HG03558 (cell line): ENCODE data around the gene CXCR1.
"Not testable (repeated sequence)": the region's sequence is repeated elsewhere in the genome, so short reads cannot be mapped to it uniquely, and the experiment has no call there.

Experiments
- ATAC-seq: cut with Tn5 transposase; IDR thresholded peaks from one replicate; pipeline ENCODE4 v1.9.1; 2021; ENCODE audit warnings: moderate number of reproducible peaks; ENCODE audit not compliant: unreplicated experiment; ENCODE audit errors: extremely low read depth

CXCR1 gene

DNA sequence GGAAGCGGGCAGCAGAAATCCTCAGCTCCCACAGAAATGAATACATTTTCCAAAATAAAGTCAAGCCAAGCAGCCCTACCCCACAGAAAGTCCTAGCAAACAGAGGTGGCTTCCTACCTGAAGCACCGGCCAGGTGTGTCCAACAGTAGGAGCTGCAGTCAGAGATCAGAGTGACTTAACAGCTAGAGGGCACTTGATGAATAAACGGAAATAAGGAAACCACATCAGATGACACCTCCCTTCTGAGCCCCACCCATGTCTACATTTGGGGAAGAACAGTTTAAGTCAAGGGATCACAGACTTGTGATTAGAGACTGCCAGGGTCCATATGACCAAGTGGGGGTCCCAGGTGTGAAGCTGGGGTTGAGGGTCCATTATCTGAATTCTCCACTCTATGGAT is at the start of gene CXCR1:
Gene CXCR1 (minus strand): TSS at position 172 of the 400 bp plus-strand sequence. CDS start 1,751 bp downstream, outside the sequence.
- no peak for ATAC-seq

DNA sequence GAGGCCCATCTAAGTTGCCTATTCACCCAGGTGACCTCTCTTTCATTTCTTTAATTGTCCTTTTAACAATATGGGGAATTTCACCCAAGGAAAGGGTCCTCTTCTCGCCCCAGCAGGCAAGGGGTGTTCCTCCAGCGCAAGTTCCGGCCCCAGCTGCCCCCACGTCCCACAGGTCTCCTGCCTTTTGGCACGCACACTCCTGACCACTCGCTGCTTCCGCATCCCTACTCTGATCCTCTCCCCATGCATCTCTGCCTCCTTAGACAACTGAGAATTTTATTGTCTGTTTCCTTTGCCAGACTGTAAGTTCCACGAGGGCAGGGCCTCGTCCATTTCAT is 49.5 kb upstream of the CXCR1 start:
- ATAC-seq = no peak

DNA sequence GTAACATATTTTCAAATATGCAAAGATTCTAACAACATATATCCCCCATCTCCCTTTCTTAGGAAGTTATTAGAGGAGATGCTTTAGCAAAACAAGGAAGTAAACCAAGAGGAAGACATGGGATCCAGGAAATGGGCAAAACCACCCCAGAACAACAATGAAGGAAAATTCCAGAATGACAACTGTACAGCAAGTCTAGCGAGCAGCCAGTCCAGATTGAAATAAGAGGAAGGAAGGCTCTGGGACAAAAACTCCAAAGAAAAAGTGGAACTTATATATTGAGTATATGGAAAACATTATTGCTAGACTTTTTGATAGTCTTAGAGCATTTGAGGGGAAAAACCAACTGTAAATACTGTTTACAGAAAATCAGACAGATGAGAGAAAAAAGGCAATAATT is 47.4 kb upstream of the CXCR1 start:
- ATAC-seq = no peak

- no peak for ATAC-seq
These were observed 42.3 kb upstream of the CXCR1 start for GRCh38 chr2:218209078-218209477.

GRCh38 chr2:218202266-218202665 is 35.5 kb upstream of the CXCR1 start:
- no peak for ATAC-seq

- no peak for ATAC-seq
These were observed 30.2 kb upstream of the CXCR1 start for GRCh38 chr2:218196974-218197373.

GRCh38 chr2:218194880-218195279 is 28.1 kb upstream of the CXCR1 start:
- ATAC-seq = no peak

- ATAC-seq = no peak
These were observed 26.9 kb upstream of the CXCR1 start for GRCh38 chr2:218193701-218194100.

GRCh38 chr2:218192902-218193430 is 26.2 kb upstream of the CXCR1 start:
- ATAC-seq = no peak

GRCh38 chr2:218188528-218188927 is 21.8 kb upstream of the CXCR1 start:
- ATAC-seq = no peak

DNA sequence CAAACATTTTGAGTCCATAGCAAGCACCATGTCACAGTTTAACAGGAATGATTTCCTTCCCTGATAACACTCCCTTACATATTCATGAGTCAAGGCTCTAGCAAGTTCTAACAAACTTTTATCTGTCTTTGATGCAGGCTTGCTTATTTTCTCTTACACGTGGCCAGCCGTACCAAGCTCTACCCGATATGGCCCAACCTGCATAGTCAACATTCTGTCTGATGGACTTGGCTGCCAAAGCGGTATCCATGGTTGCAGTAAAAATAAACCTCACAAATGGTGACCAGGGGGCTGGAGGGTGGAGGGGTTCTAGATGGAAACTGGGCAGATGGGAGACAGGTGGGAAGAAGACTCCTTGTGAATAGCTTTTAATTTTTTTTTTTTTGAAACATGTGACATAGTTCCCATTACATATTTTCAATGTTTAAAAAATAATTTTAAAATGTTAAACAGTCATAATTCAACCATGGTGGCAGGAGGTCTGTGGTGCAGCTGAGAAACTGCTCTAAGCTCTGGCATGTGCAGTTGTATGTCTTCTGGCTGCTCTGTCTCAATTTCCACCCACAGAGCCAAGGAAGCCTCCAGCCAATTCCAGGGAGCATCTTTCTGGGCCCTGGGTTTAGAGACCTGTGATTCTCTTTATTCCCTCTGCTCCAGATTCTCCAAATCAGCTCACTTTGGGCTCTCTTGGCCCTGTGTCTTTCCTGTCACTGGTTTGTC is 20.7 kb upstream of the CXCR1 start:
- ATAC-seq = no peak

GRCh38 chr2:218186876-218187275 is 20.1 kb upstream of the CXCR1 start:
- no peak for ATAC-seq

DNA sequence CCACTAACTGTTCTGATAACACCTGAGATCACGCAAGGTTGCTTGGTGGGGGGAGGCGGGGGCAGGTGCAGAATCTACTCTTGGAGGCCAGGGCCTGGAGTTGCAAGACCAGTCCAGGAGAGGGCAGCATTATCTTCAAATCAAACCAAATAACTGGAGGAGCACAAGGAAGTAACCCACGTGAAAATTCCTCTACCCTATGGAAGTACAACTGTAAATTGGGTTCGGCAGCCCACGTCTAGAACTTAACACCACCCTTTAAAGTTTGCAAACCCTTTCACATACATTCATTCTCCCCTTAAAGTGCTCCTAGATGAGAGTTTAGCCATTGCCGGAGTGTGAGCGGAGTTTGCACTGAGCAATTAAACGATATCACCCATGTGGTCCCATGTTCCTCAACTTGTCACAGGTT is 19.6 kb upstream of the CXCR1 start:
- ATAC-seq = no peak

DNA sequence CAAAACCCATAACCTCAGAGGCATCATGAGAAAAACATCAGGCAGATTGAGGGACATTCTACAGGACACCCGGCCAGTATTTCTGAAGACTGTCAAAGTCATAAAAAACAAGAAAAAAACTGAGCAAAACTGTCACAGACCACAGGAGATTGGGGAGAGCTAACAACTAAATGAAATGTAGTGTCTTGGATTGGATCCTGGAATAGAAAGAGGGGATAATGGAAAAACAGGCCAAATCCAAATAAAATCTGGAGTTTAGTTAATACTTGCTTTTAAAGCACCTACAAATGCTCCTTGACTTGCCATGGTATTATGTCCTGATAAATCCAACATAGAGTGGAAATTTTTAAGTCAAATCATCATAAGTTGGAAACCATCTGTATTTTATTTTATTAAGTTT is 17.6 kb upstream of the CXCR1 start:
- ATAC-seq = no peak

DNA sequence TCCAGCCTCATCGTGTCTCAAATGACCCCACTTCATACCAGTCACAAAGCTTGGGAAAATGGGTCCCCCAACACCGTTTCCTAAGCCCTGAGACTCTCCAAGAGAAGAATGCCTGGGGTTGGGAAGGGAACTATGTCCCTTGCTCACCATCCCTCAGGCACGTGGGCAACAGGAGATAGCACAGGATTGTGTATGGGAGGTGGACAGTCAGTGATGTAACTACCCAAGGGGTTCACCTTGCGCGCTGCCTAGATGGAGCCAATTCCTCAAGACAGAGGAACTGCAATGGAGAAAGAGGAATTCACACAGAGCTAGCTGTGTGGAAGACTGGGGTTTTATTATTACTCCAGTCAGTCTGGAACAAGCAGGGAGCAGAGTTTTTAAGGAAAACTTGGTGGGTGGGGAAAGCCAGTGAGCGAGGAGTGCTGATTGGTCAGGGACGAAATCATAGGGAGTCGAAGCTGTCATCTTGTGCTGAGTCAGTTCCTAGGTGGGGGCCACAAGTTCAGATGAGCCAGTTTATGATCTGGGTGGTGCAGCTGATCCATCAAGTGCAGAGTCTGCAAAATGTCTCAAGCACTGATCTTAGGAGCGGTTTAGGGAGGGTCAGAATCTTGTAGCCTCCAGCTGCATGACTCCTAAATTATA is 13.8 kb upstream of the CXCR1 start:
- no peak for ATAC-seq

GRCh38 chr2:218179782-218180181 is 13.0 kb upstream of the CXCR1 start:
- ATAC-seq = no peak

- ATAC-seq = no peak
These were observed 6.1 kb upstream of the CXCR1 start for GRCh38 chr2:218172845-218173244.

DNA sequence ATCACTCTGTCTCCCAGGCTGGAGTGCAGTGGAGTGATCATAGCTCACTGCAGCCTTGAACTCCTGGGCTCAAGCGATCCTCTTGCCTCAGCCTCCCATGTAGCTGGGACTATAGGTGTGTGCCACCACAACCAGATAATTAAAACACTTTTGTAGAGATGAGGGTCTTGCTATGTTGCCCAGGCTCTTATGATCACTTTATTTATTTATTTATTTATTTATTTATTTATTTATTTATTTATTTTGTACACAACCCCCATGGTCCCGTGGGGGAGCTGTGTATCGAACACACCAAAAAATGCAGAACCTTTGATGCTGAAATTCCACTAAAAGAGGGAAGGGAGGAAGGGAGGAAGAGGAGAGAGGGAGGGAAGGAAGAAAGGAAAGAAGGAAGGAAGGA is 5.0 kb upstream of the CXCR1 start:
- not testable (repeated sequence) for ATAC-seq

- ATAC-seq = no peak
These were observed 3.2 kb upstream of the CXCR1 start for GRCh38 chr2:218169757-218170546.

- no peak for ATAC-seq
These were observed 2.1 kb upstream of the CXCR1 start for GRCh38 chr2:218168635-218169462.
